Measurements from ENCODE around the gene CNOT11.

GRCh38 chr2:101302016-101302415 lies 49.3 kb downstream of the CNOT11 start:
- TF ChIP-seq, protein P1, sequence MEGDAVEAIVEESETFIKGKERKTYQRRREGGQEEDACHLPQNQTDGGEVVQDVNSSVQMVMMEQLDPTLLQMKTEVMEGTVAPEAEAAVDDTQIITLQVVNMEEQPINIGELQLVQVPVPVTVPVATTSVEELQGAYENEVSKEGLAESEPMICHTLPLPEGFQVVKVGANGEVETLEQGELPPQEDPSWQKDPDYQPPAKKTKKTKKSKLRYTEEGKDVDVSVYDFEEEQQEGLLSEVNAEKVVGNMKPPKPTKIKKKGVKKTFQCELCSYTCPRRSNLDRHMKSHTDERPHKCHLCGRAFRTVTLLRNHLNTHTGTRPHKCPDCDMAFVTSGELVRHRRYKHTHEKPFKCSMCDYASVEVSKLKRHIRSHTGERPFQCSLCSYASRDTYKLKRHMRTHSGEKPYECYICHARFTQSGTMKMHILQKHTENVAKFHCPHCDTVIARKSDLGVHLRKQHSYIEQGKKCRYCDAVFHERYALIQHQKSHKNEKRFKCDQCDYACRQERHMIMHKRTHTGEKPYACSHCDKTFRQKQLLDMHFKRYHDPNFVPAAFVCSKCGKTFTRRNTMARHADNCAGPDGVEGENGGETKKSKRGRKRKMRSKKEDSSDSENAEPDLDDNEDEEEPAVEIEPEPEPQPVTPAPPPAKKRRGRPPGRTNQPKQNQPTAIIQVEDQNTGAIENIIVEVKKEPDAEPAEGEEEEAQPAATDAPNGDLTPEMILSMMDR (IDR thresholded peaks at IDR 0.05; ENCODE audit: low read length) = no peak
- TF ChIP-seq EZH2 (optimal IDR thresholded peaks at IDR 0.05; ENCODE audit: low read depth, low read length) = no peak
- TF ChIP-seq EZH2phosphoT487 (IDR thresholded peaks at IDR 0.05; ENCODE audit: low read length) = no peak
